HG03097 (cell line): ENCODE measurements around the gene CCDC93.
"Not testable (repeated sequence)": the region's sequence is repeated elsewhere in the genome, so short reads cannot be mapped to it uniquely, and the experiment has no call there.

Experiments used
- ATAC-seq: cut with Tn5 transposase; IDR thresholded peaks from one replicate; pipeline ENCODE4 v1.9.1; 2021; ENCODE audit not compliant: unreplicated experiment, low FRiP score

The CCDC93 gene

GRCh38 chr2:117931266-117931665, 82.6 kb downstream of the CCDC93 start:
- no peak for ATAC-seq

DNA sequence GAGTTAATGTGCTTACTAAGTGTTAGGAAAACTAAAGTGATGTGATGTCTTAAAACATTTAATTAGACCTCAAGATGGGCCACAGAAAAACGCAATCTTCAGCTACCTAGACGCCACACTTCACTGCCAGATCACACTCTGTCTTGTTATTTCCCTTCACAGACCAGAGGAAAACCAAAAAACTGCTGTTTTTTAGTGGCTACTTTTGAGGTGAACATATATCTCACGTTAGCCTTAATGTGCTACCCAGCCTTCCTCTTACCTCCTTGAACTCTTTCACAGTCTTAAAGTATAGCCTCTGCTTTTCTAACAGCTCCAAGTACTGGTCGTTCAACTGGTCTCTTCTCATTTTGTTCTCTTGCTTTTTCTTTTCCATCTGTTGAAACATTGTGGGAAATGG, 83.1 kb downstream of the CCDC93 start:
- ATAC-seq = no peak

DNA sequence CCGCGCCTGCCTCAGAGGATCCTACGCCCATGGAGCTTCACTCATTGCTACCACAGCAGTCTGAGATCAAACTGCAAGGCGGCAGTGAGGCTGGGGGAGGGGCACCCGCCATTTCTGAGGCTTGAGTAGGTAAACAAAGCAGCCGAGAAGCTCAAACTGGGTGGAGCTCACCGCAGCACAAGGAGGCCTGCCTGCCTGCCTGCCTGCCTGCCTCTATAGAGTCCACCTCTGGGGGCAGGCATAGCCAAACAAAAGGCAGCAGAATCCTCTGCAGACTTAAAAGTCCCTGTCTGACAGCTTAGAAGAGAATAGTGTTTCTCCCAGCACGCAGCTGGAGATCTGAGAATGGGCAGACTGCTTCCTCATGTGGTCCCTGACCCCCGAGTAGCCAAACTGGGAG, 90.4 kb downstream of the CCDC93 start:
- not testable (repeated sequence) for ATAC-seq

- no peak for ATAC-seq
Measured at GRCh38 chr2:117921520-117921919, 92.3 kb downstream of the CCDC93 start.

GRCh38 chr2:117918608-117919007, 95.3 kb downstream of the CCDC93 start:
- ATAC-seq = no peak

DNA sequence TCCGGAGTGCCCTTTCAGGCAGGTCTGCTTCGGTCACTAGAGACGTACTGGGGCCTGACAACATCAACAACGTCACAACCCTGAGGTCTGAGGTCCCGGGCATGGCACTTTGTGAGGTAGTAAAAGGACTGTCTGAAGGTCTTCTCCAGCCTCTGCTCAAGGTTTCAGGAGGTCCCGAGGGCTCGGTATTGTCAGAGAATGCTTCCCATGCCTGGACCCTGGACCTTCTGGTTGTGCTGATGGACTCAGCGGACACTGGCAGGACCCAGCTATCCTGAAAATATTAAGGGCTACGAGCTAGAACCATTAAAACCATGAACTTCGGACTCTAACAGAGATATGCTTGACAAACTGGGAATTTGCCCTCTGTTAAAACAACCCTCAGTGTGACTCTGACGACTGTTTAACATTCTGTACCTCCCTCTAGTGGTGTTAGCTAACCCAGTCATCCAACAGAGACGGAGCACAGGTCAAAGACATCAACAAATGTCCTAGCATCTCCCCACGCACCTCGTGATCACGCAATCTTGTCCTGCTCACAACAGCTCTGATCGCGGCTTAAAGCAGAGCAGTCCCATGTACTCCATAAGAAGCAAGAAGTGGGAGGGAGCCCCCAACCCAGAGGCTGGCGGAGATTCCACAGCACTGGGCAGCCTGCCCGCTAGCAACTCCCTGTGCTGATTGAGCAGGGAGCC, 96.5 kb downstream of the CCDC93 start:
- no peak for ATAC-seq

- ATAC-seq = no peak
Measured at GRCh38 chr2:117902933-117903332, 110.9 kb downstream of the CCDC93 start.

- no peak for ATAC-seq
Measured at GRCh38 chr2:117888897-117889296, 125.0 kb downstream of the CCDC93 start.

DNA sequence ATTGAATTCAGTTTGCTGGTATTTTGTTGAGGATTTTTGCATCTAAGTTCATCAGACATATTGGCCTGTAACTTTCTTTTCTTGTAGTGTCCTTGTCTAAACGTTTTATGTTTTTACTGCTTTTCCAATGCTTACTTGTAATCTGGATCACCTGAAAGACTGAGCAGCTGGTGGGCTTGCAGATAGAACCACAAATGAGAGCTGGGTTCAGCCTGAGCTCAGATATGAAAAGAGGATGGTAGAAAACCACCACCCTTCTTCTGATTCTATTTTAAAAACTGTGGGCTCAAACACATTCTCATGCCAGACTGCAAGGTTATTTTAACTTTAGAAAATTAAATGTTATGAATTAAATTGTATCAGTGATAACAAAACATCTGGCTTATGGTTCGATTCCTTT, 128.6 kb downstream of the CCDC93 start:
- ATAC-seq = no peak

- no peak for ATAC-seq
Measured at GRCh38 chr2:117879003-117879402, 134.9 kb downstream of the CCDC93 start.

GRCh38 chr2:117875786-117876185, 138.1 kb downstream of the CCDC93 start:
- ATAC-seq = no peak
